Breast epithelium (tissue), 3 donors: ENCODE measurements around the gene VMP1.

ENCODE experiments used
- CTCF ChIP-seq, 3 donors: fragments of 450-650 bp; IDR thresholded peaks; one replicate each; pipeline ENCODE4 v1.5.1; 2016 to 2017; ENCODE audit warnings: antibody characterized with exemption in 3 of 3, mild to moderate bottlenecking in 3 of 3, moderate library complexity in 3 of 3
- POLR2A ChIP-seq: fragments of 450-650 bp; IDR thresholded peaks from one replicate; pipeline ENCODE4 v1.6.1; 2016; ENCODE audit warnings: antibody characterized with exemption, mild to moderate bottlenecking, moderate library complexity
- POLR2AphosphoS5 ChIP-seq, 3 donors: sonication (generic); formaldehyde crosslinking; IDR thresholded peaks; one replicate each; pipeline ENCODE4 v1.6.1; 2017; ENCODE audit warnings: antibody characterized with exemption in 3 of 3

- no peak for TF ChIP-seq CTCF (IDR thresholded peaks at IDR 0.05)
- TF ChIP-seq POLR2A = no peak
- no peak for TF ChIP-seq POLR2AphosphoS5 (IDR thresholded peaks at IDR 0.05)
These were observed 168.7 kb downstream of the VMP1 start for GRCh38 chr17:59876107-59876506.
